OCI-LY7 (cell line): Measurements from ENCODE around the gene ZNF80.
"Not testable (repeated sequence)": the region's sequence is repeated elsewhere in the genome, so short reads cannot be mapped to it uniquely, and the experiment has no call there.

Experiments used
- EZH2phosphoT487 ChIP-seq: fragments of 200-600 bp; sonication (generic); IDR thresholded peaks from 2 replicates; pipeline ENCODE4 v1.6.1; 2018; ENCODE audit warnings: low read depth, borderline replicate concordance, mild to moderate bottlenecking, mixed run types, antibody characterized with exemption, low read length, moderate library complexity, mixed read lengths
- TF ChIP-seq, protein P1 (sequence below): fragments of 200-600 bp; sonication (generic); conservative IDR thresholded peaks from 2 replicates; pipeline ENCODE4 v1.5.1; 2014; ENCODE audit warnings: mild to moderate bottlenecking, antibody characterized with exemption, low read length, moderate library complexity, mixed read lengths

DNA sequence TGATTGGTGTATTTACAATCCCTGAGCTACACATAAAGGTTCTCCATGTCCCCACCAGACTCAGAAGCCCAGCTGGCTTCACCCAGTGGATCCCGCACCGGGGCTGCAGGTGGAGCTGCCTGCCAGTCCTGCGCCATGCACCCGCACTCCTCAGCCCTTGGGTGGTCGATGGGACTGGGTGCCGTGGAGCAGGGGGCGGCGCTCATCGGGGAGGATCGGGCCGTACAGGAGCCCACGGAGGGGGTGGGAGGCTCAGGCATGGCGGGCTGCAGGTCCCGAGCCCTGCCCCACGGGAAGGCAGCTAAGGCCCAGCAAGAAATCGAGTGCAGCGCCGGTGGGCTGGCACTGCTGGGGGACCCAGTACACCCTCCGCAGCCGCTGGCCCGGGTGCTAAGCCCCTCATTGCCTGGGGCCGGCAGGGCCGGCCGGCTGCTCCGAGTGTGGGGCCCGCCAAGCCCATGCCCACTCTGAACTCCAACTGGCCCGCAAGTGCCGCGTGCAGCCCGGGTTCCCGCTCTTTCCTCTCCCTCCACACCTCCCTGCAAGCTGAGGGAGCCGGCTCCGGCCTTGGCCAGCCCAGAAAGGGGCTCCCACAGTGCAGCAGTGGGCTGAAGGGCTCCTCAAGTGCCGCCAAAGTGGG, 888 bp upstream of the ZNF80 start:
- TF ChIP-seq, protein P1, sequence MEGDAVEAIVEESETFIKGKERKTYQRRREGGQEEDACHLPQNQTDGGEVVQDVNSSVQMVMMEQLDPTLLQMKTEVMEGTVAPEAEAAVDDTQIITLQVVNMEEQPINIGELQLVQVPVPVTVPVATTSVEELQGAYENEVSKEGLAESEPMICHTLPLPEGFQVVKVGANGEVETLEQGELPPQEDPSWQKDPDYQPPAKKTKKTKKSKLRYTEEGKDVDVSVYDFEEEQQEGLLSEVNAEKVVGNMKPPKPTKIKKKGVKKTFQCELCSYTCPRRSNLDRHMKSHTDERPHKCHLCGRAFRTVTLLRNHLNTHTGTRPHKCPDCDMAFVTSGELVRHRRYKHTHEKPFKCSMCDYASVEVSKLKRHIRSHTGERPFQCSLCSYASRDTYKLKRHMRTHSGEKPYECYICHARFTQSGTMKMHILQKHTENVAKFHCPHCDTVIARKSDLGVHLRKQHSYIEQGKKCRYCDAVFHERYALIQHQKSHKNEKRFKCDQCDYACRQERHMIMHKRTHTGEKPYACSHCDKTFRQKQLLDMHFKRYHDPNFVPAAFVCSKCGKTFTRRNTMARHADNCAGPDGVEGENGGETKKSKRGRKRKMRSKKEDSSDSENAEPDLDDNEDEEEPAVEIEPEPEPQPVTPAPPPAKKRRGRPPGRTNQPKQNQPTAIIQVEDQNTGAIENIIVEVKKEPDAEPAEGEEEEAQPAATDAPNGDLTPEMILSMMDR: not testable (repeated sequence)
- not testable (repeated sequence) for TF ChIP-seq EZH2phosphoT487
